ENCODE measurements around the gene ATAD3B.
A peak's percentile ranks its signal among the peaks of the same experiment; 100 is the strongest.
"Not testable (repeated sequence)": the region's sequence is repeated elsewhere in the genome, so short reads cannot be mapped to it uniquely, and the experiment has no call there.

Gene ATAD3B

DNA sequence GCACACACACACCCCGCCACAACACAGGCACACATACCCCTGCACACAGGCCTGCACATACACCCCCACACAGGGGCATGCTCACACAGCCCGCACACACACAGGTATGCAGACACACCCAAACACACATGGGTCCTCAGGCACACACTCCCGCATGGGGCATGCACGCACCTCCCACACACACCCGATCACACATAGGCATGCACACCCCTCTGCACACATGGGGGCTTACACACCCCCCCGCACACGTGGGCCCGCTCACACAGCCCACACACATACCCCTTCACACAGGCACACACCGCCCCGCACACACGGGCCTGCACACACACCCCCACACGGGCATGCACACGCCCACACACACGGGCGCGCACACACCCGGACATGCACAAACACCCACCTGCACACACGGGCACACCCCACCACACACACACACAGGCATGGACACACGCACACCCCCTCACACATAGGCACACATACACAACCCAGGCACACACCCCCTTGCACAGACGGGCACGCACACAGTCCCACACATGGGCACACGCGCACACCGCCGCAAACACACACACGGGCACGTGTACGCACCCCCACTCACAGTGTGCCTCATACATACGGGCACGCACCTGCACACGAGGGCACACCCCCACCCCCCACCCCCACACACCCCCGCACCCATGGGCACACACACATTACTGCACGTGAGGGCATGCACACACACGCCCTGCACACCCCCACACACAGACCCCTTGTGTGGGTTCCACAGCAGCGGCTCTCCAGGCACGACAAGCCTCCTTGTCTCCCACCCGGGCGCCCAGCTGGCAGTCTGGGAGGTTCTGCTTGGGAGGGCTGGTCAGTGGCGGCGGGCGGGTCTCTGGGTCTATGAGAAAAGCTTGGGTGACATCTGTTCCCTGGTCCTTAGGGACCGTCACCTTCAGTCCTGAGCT lies 8.3 kb downstream of the ATAD3B start:
- no peak for DNase-seq (ENCODE audit: low spot score)

DNA sequence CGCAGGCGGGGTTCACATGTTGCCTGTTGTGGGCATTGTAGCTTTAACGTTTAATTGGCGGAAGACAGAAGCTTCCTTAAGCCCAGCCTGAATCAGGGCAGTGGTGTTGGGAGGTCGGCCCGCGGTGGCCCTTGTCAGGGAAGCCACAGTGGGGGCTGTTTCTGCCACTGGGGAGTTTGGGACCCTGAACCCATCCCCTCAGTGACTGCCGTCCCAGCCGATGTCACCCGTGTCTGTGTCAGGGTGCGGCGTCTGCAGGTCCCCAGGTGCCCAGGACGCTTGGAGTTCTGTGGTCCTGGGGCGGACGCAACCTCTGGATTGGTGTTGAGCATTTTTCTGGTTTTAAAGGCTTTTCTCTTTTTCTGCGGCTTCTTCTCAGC lies 8.9 kb downstream of the ATAD3B start:
- not testable (repeated sequence) for DNase-seq (ENCODE audit: low spot score)

DNA sequence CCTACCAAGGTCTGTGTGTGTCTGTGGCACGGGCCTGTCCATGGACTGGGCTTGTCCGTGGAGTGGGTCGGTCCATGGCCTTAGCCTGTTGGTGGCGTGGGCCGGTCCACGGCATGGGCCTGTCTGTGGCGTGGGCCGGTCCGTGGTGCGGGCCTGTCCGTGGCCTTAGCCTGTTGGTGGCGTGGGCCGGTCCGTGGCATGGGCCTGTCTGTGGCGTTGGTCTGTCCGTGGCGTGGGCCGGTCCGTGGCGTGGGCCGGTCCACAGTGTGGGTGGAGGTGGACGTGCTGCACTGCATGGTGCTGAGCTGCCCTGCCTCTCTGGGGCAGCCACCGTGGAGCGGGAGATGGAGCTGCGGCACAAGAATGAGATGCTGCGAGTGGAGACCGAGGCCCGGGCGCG lies 10.2 kb downstream of the ATAD3B start:
- not testable (repeated sequence) for DNase-seq (ENCODE audit: low spot score)

DNA sequence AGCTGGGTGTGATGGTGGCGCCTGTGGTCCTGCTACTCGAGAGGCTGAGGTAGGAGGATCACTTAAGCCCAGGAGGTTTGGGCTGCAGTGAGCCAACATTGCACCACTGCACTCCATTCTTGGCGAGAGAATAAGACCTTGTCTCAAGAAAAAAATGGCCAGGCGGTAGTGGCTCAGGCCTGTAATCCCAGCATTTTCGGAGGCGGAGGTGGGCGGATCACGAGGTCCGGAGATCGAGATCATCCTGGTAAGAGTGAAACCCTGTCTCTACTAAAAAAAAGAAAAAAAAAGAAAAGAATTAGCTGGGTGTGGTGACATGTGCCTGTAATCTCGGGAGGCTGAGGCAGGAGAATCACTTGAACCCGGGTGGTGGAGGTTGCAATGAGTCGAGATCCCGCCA lies 11.3 kb downstream of the ATAD3B start:
- DNase-seq (ENCODE audit: low spot score) = no peak

DNA sequence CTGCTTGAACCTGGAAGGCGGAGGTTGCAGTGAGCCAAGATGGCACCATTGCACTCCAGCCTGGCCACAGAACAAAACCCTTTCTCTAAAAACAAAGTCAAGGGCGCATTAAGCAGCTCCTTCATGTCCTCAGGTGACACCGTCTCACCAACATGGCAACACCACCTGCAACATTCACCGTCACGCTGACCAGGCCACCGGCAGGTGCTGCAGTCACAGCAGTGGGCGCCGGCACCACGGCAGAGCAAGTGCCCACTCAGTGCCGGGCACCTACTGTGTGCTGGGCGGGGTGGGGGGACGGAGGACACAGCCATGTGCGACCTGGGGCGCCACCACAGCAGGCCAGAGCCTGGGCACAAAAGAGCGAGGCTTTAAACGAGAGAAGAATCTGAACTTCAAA lies 12.1 kb downstream of the ATAD3B start:
- DNase-seq (ENCODE audit: low spot score) = no peak

DNA sequence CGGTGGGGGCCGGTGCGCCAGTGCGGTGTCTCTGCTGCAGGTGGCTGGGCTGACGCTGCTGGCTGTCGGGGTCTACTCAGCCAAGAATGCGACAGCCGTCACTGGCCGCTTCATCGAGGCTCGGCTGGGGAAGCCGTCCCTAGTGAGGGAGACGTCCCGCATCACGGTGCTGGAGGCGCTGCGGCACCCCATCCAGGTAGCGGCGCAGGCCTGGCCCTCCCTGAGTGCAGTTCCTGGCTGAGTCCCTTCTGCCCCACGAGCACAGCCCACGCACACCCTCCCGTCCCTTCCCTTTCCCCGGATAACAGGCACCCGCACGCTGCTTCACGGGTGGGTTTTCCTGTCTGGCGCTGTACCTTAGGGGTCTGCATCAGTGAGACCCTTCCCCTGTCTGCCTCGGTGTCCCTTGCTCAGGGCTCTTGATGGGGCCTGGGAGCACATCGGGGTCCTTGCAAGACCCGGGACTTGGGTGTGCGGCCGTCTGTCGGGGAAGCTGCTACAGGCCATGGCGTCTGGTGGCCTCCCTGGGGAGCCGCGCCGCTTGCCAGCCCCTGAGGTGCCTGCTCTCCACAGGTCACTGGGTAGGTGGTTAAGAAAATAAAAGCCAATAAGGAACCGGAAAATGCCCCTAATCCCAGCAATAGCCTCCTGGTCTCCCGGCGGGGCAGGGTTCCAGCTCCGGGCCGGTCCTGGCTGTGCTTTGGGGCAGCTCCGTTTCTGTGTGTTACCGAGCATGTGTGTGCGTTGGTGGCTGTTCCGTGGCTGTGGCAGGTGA lies 13.6 kb downstream of the ATAD3B start:
- not testable (repeated sequence) for DNase-seq (ENCODE audit: low spot score)

DNA sequence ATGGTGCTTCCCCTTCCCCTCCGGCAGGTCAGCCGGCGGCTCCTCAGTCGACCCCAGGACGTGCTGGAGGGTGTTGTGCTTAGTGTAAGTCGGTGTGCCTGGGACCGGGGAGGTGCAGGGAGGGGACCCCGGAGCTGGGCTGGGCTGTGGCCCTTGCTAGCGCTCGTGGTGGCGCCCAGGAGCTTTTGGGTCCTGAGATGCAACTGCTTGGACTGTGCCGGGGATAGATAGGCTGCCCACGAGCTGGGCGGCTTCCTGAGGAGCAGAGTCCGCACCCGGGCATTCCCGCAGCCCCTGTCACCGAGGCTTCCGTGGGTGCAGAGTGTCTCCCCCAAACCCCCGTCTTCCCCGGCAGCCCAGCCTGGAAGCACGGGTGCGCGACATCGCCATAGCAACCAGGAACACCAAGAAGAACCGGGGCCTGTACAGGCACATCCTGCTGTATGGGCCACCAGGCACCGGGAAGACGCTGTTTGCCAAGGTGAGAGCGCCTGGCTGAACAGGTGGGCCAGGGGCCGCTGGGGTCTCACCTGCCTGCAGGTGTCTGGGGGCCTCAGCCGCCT lies 14.3 kb downstream of the ATAD3B start:
- DNase-seq (ENCODE audit: low spot score) = not testable (repeated sequence)

DNA sequence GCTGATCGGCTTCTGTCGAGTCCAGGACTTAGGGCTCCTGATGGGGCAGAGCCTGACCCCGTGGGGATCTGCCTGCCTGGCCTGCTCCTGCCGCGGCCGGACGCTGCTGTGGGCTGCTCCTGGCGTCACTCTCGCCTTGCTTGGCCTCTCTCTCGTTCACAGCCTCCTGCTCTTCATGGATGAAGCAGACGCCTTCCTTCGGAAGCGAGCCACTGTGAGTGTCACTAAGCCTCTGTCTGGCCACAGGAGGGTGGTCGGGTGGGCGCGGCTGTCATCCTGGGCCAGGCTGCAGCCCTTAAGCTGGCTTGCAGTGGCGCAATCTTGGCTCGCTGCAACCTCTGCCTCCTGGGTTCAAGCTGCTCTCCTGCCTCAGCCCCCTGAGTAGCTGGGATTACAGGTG lies 16.1 kb downstream of the ATAD3B start:
- DNase-seq (ENCODE audit: low spot score) = no peak

DNA sequence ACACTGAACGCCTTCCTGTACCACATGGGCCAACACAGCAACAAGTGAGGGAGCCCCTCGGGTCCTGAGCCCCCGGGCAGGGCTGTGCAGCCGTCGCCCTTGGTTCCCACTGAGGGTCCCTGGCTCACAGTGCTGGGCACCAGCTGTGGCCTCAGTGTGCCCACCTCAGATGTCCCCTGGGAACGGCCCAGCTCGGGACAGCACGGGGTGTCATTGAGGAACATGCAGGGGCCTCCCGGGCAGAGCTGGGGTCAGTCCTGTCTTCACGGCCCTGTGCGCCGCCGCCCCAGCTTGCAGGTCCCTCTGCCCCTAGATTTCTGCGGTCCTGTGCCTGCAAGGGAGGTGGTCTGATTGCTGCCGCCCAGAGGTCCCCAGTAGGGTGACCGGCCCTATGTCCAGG lies 17.7 kb downstream of the ATAD3B start:
- DNase-seq (ENCODE audit: low spot score) = no peak

DNA sequence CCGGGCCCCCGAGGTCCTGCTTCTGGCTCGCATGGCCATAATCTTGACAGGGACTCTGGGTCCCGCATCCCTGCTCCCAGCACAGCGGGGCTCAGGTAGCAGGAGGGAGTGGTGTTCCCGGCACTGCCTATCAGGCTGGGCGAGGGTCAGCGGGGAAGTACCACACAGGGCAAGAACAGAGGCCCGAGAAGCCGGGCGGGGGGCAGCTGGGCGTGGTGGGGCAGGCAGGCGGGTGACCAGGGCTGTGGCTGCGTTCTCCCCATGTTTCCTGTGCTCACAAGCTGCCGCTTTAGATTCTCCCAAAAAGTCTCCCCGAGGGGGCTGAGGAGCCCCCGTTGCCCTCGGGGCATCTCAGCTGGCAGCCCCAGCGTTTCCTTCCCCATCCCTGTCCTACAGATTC lies 18.3 kb downstream of the ATAD3B start:
- DNase-seq (ENCODE audit: low spot score) = no peak

DNA sequence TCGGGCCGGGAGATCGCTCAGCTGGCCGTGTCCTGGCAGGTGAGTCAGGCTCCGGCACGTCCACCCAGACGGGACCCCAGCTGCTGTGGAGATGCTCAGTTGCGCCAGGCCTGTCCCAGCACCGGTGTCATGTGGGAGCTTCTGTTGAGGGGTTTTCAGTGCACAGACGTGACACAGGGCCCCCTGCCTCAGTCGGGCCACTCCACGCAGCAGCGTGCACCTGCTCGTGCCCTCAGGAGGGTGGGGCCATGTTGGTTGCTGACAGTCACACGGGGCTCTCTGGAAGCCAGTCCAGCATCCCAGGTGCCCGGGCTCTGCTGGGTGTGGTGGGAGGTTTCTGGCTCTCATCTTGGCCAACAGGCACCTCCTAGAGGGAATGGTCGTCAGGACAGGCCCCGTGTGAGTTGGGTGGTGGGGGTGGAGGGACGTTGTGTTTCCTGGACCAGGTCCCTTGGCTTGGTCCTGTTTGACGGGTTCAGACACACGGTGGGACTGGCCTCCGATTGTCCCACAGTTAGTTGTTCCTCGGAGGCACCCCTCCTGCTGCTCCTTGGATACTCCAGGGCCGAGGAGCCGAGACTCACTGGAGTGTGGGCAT lies 19.2 kb downstream of the ATAD3B start:
- no peak for DNase-seq (ENCODE audit: low spot score)

DNA sequence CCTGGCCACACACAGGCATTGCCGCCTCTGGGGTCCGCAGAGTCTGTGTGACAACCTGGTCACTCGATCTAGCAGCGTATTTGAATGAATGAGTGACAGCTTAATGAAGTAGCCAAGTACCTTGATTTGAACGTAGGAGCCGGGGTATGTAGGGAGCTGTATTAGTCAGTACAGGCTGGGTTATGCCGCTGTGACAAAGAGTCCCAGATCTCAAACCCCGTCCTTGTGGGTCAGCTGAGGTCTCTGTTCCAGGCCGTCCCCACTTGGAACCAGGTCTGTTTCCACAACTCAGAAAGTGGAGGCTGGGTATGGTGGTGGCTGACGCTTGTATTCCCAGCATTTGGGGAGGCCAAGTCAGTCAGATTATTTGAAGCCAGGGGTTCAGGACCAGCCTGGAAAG lies 20.0 kb downstream of the ATAD3B start:
- no peak for DNase-seq (ENCODE audit: low spot score)

DNA sequence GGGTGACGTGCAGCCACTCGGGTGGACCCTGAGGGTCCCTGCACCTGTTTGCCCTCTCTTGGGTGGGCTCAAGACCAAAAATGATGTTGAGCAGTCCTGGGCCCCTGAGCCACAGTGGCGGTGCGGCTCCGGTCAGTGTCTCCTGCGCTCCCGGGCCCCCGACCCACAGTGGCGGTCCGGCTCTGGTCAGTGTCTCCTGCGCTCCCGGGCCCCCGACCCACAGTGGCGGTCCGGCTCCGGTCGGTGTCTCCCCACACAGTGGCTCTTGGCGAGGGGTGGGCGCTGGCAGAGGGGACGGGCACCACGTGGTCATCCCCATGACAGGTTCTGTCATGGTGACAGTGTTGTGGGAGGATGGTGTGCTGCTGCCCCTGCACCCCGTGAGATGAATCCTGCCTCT lies 22.7 kb downstream of the ATAD3B start:
- not testable (repeated sequence) for DNase-seq (ENCODE audit: low spot score)

DNA sequence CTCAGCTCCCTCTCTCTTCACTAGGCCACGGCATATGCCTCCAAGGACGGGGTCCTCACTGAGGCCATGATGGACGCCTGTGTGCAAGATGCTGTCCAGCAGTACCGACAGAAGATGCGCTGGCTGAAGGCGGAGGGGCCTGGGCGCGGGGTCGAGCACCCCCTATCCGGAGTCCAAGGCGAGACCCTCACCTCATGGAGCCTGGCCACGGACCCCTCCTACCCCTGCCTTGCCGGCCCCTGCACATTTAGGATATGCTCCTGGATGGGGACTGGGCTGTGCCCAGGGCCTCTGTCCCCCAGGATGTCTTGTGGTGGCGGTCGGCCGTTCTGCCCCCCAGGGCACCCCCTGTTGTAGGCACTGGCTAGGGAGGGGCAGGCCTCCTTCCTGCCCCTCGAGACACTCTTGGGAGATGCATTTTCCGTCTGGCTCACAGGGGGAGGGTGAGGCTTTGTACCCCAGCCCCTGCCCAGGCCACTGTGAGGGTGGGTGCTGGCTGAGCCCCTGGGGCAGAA lies 24.0 kb downstream of the ATAD3B start:
- not testable (repeated sequence) for DNase-seq (ENCODE audit: low spot score)

DNA sequence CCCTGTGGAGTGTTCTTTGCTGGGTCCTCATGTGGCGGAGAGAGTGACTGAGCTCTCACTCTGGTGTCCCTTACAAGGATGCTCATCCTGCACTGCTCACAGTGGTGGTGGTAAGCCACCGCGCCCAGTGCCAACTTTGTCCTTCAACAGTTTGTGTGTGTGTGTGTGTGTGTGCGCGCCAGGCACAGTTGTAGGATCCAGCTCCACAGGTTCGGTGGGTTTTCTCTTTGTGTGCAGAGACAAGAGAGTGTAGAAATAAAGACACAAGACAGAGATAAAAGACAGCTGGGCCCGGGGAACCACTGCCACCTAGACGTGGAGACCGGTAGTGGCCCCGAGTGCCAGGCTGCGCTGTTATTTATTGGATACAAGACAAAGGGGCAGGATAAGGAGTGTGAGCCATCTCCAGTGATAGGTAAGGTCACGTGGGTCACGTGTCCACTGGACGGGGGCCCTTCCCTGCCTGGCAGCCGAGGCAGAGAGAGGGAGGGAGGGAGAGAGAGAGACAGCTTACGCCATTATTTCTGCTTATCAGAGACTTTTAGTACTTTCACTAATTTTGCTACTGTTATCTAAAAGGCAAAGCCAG lies 33.3 kb downstream of the ATAD3B start:
- DNase-seq (ENCODE audit: low spot score) = peak; percentile 56

DNA sequence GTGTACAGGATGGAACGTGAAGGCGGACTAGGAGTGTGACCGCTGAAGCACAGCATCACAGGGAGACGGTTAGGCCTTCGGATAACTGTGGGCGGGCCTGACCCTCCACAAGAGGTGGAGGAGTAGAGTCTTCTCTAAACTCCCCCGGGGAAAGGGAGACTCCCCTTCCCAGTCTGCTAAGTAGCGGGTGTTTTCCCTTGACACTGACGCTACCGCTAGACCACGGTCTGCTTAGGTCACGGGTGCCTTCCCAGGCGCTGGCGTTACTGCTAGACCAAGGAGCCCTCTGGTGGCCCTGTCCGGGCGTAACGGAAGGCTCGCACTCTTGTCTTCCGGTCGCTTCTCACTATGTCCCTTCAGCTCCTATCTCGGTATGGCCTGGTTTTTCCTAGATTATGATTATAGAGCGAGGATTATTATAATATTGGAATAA lies 33.8 kb downstream of the ATAD3B start:
- DNase-seq (ENCODE audit: low spot score) = not testable (repeated sequence)

DNA sequence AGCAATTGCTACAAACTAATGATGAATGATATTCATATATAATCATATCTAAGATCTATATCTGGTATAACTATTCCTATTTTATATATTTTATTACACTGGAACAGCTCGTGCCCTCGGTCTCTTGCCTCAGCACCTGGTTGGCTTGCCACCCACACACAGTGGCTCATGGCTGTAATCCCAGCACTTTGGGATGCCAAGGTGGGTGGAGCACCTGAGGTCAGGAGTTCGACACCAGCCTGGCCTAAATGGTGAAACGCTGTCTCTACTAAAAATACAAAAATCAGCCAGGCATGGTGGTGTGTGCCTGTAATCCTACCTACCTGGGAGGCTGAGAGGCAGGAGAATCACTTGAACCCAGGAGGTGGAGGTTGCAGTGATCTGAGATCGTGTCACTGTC lies 34.2 kb downstream of the ATAD3B start:
- not testable (repeated sequence) for DNase-seq (ENCODE audit: low spot score)

DNA sequence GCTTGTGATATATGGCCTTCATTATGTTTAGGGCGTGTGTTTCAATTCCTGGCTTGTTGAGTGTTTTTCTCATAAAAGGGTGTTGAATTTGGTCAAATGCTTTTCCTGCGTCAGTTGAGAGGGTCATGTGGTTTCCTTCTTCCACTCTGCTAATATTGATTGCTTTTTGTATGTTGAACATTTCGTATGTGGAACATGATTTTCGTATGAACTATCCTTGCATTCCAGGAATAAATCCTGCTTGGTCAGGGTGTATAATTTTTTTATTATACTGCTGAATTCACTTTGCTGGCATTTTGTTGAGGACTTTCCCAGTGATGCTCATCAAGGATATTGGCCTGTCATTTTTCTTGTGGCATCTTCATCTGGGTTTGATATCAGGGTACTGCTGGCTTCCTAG lies 35.7 kb downstream of the ATAD3B start:
- DNase-seq (ENCODE audit: low spot score) = no peak

DNA sequence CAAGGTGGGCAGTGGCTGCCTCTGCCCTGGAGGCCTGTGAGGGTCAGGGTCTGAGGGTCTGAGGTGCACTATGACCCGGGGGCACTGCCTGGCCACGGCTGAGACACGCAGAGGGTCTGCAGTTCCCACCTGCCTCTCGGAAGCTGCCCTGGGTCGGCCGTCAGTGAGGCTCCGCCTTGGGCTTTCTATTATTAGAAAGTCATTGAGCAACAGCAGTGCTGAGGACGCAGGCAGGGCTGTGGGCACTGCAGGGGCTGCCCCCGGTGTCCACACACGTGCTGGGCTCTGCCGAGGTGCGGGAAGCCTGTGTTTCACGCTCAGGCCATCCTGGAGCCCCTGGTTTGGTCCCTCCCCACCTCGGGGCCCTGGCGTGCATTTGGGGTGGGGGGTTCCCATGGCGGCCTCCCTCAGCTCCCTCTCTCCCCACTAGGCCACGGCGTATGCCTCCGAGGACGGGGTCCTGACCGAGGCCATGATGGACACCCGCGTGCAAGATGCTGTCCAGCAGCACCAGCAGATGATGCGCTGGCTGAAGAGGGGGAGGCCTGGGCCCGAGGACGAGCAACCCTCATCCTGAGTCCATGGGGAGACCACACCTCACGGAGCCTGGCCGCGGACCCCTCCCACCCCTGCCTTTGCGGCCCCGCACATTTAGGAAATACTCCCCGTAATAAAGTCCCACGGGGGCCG lies 37.4 kb downstream of the ATAD3B start:
- DNase-seq (ENCODE audit: low spot score) = not testable (repeated sequence)

DNA sequence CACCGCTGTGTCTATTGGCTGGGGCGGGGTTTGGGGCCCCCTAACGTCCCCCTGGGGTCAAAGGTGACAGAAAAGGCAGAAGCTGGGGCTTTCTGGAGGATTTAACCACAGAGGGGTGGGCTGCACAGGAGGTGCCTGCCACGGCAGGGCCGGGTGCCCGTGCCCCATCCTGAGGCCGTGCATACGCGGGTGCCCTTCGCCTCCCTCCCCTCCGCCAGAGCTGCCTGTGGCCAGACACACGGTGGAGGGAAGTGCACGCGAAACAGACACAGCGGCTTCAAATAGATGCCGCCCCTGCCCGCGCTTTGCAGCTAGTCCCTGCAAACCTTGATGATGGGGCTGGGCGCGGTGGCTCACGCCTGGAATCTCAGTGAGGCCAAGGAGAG lies 37.9 kb downstream of the ATAD3B start:
- not testable (repeated sequence) for DNase-seq (ENCODE audit: low spot score)

DNA sequence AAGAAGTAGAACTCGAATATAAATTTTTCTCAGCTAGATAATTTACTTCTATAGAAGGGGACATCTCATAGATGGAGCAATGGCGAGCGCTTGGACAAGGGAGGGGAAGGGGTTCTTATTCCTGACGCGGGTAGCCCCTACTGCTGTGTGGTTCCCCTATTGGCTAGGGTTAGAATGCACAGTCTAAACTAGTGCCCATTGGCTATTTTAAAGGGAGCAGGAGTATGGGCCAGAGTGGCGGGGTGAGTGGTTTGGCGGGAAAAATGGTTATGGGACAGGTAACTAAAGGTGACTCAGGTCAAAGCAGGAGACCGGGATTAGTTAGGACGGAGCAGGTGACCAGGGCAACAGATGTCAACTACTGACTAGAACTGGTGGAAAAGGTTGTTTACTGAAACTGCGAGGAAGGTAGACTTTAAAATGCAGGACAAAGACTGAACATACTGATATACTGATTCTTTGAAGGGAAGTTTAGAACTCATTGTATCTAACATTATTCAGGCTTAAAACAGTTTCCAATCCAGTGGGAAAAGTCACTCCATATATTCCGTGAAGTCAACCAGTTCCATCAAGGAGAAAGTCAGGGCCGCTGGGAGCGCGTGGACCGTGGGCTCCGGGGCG lies 39.5 kb downstream of the ATAD3B start:
- no peak for DNase-seq (ENCODE audit: low spot score)

Data from HuH-7 (cell line).